Daoy (cell line): ENCODE data around the gene NAGLU. TPM values are rescaled to one million over a fixed set of nuclear protein-coding genes. Genes with fewer than 3 reads are reported as not detected.

Experiments used
- DNase-seq: peaks from one replicate; pipeline ENCODE4 v3.0.0-alpha.2; 2015; ENCODE audit warnings: low read depth
- total RNA-seq: library from RNA; depleted of rRNA; stranded (reverse); fragments of >200 nt; shearing (Covaris generic); gene quantifications from 2 replicates; pipeline ENCODE4 v1.2.3, GENCODE V29; 2014

Gene NAGLU
- total RNA-seq, 1 experiment from 2014 or later: 14.2 TPM

DNA sequence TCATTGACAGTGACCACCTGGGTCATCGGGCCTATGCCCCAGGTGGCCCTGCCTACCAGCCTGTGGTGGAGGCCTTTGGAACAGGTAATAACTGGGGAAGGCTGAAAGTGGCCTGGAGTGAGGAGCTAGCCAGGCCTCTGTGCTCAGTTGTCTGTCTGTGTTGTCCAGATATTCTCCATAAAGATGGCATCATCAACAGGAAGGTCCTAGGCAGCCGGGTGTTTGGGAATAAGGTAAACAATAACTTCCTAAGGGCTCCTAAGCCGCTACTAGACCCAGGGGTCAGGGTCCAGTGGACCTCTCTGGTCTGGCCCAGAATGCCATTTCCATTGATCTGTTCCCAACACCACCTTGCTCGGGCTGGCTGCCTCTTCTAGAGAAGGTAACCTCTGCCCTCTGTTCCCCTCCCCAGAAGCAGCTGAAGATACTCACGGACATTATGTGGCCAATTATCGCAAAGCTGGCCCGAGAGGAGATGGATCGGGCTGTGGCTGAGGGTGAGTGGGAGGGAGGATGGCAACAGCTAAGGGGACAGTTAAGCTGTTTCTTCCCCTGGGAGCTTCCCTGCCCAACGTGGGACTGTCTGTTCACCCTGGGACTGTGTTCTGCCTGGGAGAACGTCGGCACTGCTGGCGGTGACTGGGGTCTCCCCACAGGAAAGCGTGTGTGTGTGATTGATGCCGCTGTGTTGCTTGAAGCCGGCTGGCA, 28.9 kb downstream of the NAGLU start:
- no peak for DNase-seq

DNA sequence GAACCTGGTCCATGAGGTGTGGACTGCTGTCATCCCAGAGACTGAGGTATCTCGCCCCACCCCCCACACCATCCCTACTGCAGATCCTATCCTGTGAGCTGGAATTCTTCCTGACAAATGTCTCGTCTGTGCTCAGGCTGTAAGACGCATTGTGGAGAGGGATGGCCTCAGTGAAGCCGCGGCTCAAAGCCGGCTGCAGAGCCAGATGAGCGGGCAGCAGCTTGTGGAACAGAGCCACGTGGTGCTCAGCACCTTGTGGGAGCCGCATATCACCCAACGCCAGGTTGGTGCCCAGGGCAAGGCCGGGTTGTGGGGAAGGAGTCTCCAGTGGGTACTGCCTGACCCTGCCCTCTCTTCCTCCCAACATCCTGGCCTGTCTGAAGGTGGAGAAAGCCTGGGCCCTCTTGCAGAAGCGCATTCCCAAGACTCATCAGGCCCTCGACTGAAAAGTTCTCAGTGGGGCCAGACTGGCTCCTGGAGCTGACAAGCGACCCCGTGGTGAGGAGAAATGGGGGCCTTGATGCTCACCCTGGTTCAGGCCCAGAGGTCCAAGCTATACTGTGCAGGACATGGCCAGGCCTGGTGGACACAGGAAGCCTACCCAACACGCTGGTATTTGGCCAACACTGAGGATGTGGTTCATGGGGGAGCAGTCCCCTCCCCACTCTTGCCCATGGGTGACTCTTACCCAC, 29.6 kb downstream of the NAGLU start:
- no peak for DNase-seq

DNA sequence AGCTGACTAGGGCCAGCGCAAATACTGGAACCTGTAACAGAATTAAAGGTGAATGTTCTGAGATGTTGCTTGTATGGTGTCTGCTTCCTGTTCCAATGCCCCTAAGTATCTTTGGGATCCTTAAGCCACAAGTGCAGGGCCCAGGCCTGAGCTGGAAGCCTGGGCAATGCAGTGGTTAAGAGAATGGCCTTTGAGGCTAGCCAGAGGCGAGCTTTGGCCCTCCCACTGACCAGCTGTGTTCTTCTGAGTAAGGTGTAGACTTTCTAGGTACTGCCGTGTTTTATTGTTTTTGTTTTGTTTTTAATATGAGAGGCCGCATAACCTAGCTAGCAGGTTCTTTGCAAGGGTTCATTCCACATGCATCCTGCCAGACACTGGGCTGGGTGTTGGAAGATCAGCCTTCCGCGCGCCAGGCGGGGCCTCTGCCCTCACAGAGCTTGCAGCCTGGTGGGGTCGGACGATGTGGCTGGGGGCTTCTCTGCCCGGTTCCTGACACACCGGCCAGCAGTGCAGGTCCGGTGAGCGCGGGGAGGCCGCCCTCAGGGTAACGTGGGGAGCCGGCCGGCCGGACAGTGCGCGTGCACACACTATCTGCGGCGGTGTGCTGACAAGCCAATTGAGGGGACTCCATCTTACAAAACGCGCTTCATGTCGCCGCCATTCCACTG, 30.3 kb downstream of the NAGLU start:
- no peak for DNase-seq

DNA sequence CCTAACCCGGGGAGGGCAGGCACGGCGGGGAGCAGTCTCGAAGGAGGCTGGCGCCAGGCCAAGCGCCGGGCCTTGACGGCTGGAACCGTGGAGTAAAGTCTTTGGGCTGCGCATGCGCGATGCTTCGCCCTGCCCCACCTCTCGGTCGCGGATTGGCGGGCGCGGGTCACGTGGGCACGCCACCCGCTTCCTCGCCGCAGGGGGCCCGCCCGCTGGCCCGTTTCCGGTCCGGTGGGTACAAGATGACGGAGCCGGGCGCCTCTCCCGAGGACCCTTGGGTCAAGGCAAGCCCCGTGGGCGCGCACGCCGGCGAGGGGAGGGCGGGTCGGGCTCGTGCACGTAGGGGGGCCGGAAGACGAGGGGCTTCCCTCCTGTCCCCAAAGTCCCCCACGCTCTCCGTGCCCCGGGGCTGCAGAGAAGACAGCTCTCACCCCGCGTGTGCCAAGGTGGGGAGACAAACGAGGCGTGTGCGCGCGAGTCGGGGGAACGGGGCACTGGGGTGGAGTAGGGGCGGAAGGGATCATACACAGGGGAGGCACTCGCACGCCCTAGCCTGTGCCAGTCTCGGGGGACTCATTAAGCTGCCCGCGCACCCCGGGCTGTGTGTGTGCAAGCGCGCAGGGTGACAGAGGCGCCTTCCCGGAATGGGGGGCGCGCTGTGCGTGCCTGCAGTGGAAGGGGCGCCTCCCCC, 31.0 kb downstream of the NAGLU start, which contains the start of gene MLX:
MLX (plus strand) TSS at position 218 of the 691 bp plus-strand sequence; CDS start at position 243, 25 bp downstream.
- DNase-seq: peak; percentile 91

DNA sequence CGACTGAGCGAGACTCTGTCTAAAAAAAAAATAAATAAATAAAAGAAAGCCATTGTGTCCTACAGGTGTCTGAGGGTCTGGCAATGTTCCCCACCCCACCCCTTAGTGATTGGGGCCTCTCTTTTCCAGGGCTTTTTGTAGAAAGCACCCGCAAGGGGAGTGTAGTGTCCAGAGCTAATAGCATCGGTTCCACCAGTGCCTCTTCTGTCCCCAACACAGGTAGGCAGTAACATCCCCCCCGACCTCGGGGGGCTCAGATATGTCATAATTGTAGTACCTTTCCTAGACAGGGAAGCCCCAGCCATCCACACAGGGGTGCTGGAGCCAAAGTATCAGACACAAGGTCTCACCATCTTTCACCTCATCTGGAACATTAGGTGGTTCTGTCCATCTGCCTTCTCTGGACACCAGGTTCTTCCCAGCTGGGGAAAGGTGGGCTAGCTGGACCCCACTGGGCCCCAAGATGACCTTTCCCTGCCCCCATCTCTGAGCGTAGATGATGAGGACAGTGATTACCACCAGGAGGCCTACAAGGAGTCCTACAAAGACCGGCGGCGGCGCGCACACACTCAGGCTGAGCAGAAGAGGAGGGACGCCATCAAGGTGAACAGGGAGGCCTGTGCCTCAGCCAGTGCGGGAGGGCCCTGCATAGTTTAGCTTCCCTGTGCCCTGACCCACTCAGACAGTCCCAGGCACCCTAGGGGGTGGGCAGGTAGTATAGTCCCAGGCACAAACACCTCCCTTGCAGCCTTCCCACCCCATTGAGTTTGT, 32.5 kb downstream of the NAGLU start:
- no peak for DNase-seq

DNA sequence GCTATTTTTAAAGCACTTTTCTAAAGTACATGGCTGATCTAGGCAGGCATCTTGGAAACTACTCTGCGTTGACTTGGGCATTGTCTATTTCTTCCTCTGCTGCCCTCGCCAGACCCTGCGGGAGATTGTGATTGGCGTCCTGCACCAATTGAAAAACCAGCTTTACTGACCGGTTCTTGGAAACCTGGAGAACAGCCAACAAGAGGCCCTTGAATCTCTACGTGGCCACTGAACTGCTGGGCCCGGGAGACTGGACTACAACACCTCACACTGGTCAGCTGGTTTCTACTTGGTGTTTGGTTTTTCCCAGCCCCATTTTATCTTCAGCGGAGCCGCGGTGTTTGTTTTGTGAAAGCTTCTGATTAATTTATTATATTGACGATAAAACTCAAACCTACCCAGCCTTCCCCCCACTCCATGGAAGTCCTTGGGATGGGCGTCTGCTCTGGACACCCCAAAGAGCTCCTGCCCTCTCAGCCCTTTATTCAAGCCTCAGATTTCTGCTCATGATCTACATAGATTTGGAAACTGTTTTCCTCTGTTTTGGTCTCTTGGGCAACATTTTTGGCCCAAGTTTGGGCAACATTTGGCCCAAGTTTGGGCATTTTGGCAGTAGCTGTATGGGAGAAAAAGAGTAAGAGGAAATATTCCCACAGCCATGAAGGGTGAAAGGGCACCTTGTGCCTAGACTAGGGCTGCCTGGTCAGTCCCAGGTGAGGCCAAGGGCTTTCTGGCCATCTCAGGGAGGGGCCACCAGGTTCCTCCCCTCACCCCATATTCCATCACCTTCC, 35.6 kb downstream of the NAGLU start:
- DNase-seq: no peak

DNA sequence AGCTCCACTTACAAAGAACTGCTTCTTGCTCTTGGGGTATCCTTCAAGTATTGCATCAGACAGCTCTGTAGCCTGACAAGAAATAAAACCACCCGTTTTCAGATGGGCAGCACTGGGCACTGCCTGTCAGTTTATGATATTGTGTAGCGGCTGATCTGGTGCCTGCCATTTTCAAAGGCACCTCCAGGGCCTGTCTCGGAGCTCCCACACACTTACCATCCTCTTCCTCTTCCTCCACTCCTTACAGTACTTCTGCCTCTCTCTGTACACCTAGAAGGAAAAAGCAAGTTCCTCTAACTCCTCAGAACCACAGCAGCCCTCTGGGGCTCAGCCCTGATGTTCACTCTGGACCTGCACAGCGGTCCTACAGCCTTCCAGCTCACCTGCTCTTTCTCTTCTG, 37.1 kb downstream of the NAGLU start:
- no peak for DNase-seq

DNA sequence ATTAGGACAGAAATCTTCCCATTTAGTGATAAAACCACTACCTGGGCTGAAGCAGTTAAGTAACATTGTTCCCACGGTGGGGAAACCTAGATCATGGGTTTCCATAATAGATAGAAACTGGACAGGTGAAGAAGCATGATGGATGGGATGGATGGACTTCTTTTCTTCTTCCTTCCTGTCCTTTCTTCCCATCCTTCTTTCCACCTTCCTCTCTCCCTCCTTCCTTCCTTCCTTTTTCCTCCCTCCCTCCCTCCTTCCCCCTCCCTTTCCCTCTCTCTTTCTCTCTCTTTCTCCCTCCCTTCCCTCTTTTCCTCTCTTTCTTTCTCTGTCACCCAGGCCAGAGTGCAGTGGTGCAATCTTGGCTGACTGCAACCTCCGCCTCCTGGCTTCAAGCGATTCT, 38.4 kb downstream of the NAGLU start:
- DNase-seq: no peak

DNA sequence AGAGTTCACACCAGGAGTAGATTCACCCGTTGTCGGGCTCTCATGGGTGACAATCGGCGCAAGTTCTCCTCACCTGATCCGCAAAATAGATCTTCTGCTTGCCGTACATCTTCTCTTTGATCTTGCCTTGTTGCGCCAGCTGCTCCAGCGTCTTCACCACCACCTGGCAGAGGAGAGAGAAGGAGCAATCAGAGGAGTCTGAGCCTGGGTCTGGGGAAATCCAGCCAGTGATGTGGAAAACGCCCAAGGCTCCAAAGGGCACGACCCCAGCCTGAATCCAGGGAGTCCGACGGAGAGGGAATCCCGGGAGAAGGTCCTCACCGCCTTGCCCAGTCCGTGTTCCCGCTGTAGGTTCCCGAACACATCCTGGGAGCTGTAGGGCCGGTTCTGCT, 41.1 kb downstream of the NAGLU start:
- DNase-seq: no peak

DNA sequence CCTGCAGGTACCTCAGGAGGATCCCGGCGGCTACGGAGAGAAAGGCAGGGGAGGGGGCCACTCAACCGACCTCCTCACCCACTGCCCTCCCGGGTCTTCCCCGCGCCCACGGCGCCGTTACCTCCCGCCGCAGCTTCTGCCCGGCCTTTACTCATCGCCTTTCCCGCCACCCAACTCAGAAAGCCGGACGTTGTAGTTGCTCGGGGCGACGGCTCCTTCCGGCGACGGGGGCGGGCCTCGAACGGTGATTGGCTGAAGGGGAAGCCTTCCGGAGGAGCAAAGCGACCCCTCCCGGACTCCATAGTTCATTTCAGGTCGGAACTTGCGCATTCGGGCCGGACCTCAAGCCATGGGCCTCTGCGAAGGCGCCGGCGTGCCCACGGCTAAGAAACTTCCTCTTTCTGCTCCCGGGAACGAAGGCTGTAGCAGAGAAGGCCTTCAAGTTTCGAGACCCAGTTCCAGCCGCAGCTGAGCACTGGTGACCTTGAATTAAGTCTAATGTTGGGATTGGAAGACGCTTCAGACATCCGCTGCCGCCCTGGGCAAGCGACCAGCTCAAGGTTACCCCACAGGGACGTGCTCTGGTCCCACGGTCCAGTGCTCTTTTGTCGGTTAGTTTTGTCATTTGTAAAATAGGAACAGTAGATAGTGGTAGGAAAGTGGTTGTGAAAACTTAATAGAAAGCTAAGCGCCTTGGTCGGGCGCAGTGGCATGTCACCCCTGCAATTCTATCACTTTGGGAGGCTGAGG, 41.7 kb downstream of the NAGLU start, which contains the start of gene PSMC3IP:
PSMC3IP (minus strand) TSS at position 198 of the 750 bp plus-strand sequence; CDS start at position 155, 43 bp downstream.
- DNase-seq: peak; percentile 94

DNA sequence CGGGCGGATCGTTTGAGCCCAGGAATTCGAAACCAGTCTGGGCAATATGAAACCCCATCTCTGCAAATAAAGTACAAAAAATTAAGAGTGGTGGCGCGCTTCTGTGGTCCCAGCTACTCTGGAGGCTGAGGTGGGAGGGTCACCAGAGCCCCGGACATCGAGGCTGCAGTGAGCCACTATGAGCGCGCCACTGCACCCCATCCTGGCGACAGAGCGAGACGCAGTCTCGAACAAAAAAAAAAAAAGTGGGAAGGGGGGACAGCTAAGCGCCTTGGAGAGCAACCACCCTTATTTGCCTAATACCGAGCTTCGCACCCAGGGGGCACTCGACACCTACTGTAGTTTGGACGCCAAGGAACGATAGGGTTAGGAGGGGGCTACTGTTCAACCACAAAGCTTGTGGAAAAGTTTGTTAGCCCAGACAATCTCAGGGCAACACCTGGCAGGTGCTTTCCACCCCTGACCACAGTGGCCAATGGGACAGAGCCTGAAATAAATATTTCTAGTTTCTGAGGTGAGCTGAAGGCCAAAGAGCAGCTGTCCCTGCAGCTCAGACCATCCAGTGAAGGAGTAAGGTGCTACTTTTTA, 42.3 kb downstream of the NAGLU start:
- peak; percentile 67 for DNase-seq

DNA sequence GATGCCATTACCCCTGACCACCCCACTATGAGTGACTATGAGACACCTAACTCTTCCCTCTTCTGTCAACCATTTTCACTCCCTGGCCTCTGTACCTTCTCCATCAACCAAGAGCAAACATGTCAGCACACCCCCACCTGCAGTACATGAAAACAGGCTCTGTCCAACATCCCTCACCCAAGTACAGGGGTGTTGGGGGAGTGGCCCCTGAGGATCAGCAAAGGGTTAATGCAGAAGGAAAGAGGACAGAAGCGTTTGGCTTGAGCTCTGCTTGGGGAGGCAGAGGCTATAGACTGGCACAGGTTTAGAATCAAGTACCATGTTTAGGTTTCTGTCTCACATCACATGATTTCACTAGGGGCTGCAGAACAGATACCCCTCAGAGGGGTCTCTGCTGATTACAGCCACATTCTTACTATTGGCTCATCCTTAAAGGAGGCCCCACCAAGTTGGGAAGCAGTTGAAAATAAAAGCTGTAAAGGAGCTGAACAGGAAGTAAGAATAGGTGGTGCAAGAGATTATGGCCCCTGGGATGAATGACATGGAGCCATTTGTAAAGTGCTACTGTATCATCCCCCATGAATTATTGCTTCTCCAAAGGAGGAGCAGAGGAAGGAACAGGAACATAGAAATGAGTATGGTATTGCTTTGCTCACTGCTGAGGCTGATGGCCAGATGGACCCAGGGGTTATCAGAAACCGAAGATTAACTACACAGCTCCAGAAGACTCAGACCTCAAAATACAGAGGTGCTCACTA, 43.9 kb downstream of the NAGLU start:
- DNase-seq: no peak

DNA sequence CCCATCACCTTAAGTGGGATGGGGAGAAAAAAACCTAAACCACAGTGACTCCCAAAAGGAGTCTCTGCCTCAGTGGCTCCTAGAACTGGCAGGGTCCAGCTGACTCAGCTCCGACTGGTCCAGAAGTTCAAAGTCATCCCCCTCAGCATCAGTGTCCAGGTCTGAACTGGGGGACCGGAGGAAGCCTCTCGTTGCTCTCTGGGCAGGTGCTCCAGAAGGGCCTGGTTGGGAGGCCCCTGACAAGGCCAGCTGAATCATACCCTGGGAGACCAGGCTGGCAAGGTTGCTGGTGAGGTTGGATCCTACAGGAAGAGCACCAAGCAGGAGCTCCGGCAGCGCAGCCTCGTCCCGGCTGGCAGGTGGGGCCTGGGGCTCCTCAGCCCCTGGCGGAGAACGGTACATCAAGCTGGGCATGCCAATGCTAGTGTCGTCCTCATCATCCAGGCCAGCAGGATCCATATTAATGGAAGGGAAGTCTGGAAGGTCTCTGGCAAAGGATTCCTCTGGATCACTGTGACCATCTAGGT, 45.8 kb downstream of the NAGLU start:
- no peak for DNase-seq

DNA sequence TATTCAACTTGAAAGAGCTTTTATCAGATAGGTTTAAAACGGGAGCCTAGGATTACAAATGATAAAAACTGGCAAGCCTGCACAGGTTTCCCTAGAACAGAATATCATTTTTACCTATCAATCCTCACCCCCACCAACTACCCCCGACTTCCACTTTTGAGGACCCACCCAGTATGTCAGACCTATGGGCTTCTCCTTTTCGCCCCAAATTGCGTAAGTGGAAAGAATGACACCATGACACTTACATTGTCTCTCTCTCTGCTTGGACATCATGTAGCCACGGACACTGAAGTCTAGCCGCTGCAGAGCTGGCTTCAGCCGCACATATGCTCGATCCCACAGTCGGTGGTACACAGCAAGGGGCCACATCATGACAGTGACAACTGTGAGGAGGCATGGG, 48.8 kb downstream of the NAGLU start:
- DNase-seq: no peak

DNA sequence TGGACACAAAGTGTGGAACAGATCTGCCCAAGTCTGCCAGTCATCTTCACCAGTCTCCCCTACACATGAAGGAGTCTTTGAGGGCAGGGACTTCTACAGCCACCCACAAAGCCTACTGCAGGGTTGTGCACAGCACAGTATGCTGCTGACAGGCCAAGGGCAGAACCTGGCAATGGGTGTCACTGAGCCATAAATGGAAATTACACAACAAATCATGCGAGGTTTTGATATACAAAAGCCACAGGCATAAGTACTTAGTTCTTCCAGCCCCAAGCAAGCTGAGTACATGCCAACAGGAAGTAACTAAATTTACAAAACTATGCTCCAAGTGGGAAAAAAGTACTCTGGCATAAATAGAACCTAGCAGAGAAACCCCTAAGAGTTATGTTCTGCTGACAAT, 49.3 kb downstream of the NAGLU start:
- DNase-seq: no peak

DNA sequence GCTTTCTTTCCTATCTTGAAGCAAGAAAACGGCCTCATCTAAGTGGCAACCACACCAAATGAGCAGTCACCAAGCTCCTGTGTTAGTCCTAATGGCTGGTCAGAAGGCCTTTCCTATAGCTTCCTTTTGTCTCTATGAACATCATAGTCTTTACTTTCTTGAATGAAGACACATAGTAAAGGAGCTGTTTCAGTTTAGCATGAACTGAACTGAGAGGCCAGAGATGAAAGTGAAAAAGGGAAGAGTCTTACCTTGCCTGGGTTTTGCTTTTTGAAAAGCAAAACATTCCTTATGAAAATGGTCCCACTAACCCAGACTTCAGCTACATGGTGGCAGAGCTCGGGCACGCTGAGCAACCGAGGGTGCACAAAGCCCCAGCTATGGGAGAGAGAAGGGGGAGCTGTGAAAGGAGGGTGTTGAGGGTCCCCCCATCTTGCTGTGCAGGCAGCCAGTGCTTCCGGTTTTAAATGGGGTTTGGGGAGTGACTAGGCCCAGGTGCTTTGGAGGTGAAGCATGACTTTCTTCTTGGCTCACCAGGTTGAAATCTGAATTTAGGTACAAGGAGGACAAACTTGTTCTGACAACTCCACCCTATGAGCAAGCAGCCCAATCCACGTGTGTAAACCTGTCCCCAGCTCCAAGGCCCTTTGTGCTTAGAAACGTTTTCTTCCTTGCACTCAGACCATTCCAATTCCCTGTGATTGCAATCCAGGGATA, 50.6 kb downstream of the NAGLU start:
- no peak for DNase-seq

DNA sequence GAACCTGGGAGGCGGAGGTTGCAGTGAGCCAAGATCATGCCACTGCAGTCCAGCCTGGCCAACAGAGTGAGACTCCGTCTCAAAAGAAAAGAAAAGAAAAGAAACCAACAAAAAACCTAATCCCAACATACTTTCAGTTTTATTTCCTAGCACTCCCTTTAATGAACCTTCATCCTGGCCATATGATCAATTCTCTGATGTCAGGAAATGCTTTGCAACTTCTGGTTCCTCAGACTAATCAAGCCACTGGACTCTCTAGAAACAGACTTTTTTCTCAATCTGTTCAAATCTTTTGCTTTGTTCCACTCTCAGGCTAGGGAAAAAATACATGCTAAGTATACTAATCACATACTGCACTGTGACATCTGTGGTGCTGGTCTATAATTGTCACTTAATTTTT, 54.8 kb downstream of the NAGLU start:
- no peak for DNase-seq

DNA sequence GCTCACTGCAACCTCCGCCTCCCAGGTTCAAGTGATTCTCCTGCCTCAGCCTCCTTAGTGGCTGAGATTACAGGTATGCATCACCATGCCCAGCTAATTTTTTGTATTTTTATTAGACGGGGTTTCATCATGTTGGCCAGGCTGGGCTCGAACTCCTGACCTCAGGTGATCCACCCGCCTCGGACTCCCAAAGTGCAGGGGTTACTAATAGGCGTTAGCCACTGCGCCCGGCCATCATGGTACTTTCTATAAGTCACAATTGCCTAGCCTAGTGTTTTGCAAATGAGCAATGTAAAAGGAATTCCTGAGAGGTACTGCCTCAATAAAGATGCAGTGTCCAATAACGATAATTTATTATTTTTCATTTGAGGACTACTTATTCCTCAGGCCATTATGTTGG, 55.4 kb downstream of the NAGLU start:
- no peak for DNase-seq
